Left ventricle myocardium inferior (tissue), 1 donor: ENCODE results near the gene AQP3. TPM values are rescaled to one million over a fixed set of nuclear protein-coding genes. Genes with fewer than 3 reads are reported as not detected.

Experiments
- DNase-seq: peaks from one replicate; pipeline ENCODE4 v3.0.0-alpha.2; 2020
- H3K27ac ChIP-seq: fragments of 200-600 bp; replicated peaks from 2 replicates; pipeline ENCODE4 v1.8.0; 2021
- H3K27me3 ChIP-seq: fragments of 200-600 bp; 2 replicates; pipeline ENCODE4 v1.8.0; 2021; ENCODE audit warnings: low read depth
- H3K36me3 ChIP-seq: fragments of 200-600 bp; 2 replicates; pipeline ENCODE4 v1.8.0; 2021
- H3K4me1 ChIP-seq: fragments of 200-600 bp; 2 replicates; pipeline ENCODE4 v1.8.0; 2021
- H3K4me3 ChIP-seq: fragments of 200-600 bp; 2 replicates; pipeline ENCODE4 v1.8.0; 2021; ENCODE audit warnings: mild to moderate bottlenecking, moderate library complexity
- H3K9me3 ChIP-seq: fragments of 200-600 bp; replicated peaks from 2 replicates; pipeline ENCODE4 v1.8.0; 2021
- CTCF ChIP-seq: fragments of 200-600 bp; IDR thresholded peaks from 2 replicates; pipeline ENCODE4 v1.8.0; 2021; ENCODE audit warnings: antibody characterized with exemption, mild to moderate bottlenecking, borderline replicate concordance
- intact Hi-C: fragments of 100-400 bp; cut with micrococcal nuclease; formaldehyde crosslinking; loops from one replicate; pipeline ENCODE4 v1.11.0; 2022
- total RNA-seq: library from RNA; stranded (reverse); fragmentation: NEBNext Ultra II Directional; extraction: Animal tissue kit (Norgen Biotek cat#: 25700); gene quantifications from one replicate; pipeline ENCODE4 v1.2.1, GENCODE V29; 2021
- donor health status: DM: no; HTN: yes; CAD: no; lungs with severe emphysema.

Gene AQP3
- total RNA-seq, 1 donor from 2014 or later = 13.6 TPM

DNA sequence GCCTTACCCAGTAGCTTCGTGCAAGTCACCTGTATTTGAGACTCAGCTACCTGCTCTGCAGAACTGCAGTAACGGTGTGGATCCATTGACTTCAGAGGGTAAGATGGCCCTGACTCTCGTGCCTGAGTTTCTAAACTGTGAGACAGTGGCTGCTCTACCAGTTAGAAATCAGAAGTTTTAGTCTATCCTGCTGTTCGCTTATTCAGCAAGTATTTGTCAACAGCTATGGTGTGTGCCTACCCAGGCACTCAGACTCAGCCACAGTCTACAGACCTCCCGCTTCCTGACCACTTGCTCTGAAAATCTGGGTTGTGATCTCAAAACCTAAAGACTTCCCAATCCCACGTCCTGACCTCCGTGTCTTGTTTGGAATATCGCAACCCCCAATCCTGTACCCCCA is 13.5 kb downstream of the AQP3 start:
- intact Hi-C loops = no loop called here
- Histone ChIP-seq H3K4me3 (no peak overlapping the region), H3K9me3 (no peaks in the 10 kb centered on the region), H3K4me1 (peaks cover 37% of the 10 kb centered on the region), H3K27ac (no peak overlapping the region), H3K27me3 (peaks cover 23% of the 10 kb centered on the region), H3K36me3 (no peaks in the 10 kb centered on the region)
- TF ChIP-seq CTCF = no peak
- DNase-seq = no peak

DNA sequence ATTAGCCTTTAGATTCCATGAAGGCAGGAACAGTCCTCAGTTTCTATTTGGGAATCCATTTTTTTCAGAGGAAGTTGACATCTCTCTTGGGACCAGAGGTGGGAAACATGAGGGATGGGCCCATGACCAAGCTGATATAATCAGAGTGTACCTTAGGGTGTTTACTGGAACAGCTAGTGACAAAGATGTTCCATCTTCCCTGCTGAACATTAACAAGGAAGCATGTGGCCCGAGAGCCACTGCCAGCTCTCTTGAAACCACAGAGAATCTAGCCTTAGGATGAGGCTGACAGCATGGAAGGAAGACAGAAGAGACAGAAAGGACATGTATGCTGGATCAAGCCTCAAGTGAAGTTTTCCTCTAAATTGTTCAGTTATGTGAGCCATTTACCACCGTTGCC is 16.0 kb downstream of the AQP3 start:
- peak overlapping the region; percentile 36 for H3K27ac ChIP-seq

GRCh38 chr9:33430942-33431341 is 16.5 kb downstream of the AQP3 start:
- intact Hi-C loops = no loop called here
- Histone ChIP-seq H3K4me1 (peaks cover 17% of the 10 kb centered on the region), H3K36me3 (no peaks in the 10 kb centered on the region), H3K27ac (peak overlapping the region; percentile 36), H3K27me3 (peaks cover 12% of the 10 kb centered on the region), H3K9me3 (no peaks in the 10 kb centered on the region), H3K4me3 (no peak overlapping the region)
- no peak for TF ChIP-seq CTCF
- DNase-seq = no peak

More for the DNA sequence above, 16.0 kb downstream of the AQP3 start:
- TF ChIP-seq CTCF = no peak
- intact Hi-C loops = no loop called here
- Histone ChIP-seq H3K4me1 (peaks cover 22% of the 10 kb centered on the region), H3K36me3 (no peaks in the 10 kb centered on the region), H3K4me3 (no peak overlapping the region), H3K27me3 (peaks cover 16% of the 10 kb centered on the region), H3K9me3 (no peaks in the 10 kb centered on the region)
- no peak for DNase-seq

DNA sequence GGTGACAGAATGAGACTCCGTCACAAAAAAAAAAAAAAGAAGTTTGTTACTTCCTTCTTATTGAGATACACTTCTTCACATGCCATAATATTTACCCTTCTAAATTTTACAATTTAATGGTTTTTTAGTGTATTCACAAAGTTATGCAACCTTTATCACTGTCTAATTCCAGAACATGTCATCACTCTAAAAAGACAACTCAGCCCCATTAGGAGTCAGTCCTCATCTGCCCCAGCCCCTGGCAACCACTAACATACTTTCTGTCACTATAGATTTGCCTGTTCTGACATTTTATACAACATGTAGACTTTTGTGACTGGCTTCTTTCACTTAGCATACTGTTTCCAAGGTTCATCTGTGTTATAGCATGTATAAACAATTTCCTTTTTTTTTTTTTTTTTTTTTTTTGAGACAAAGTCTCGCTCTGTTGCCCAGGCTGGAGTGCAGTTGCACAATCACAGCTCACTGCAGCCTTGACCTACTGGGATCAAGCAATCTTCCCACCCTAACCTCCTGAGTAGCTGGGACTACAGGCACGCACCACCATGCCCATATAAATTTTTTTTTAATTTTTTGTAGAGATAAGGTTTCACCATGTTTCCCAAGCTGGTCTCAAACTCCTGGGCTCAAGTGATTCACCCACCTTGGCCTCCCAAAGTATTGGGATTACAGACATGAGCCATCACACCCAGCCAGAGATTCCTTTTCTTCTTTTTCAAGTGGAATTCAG is 18.0 kb downstream of the AQP3 start:
- no peak overlapping the region for H3K27ac ChIP-seq
- DNase-seq = no peak
- no peaks in the 10 kb centered on the region for H3K27me3 ChIP-seq
- no peaks in the 10 kb centered on the region for H3K9me3 ChIP-seq
- intact Hi-C loops = no loop called here
- no peak overlapping the region for H3K4me3 ChIP-seq
- peaks cover 13% of the 10 kb centered on the region for H3K4me1 ChIP-seq
- no peaks in the 10 kb centered on the region for H3K36me3 ChIP-seq
- no peak for TF ChIP-seq CTCF

DNA sequence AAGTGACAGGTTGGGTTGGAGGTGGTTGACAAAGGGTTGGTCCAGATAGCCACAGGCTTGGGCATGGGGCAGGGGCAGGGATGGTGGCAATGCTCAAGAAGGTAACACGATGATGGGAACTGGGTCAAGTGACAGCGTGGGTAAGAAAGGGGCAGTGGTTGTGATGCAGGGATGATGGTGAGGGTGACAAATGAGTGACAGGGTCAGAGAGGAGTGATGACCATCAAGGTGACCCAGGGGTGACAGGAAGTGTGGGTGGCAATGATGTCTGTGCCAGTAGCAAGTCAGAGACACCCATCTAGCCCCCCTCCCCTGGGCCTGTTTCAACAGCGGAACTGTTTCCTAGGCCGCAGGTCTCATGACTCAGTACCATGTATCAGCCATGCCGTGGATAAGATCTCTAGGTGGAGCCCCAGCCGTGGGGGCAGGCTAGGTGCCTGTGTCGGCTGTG is 20.5 kb downstream of the AQP3 start:
- intact Hi-C loops = no loop called here
- H3K36me3 ChIP-seq = no peaks in the 10 kb centered on the region
- DNase-seq = no peak
- no peak overlapping the region for H3K27ac ChIP-seq
- no peak for TF ChIP-seq CTCF
- H3K9me3 ChIP-seq = no peaks in the 10 kb centered on the region
- no peaks in the 10 kb centered on the region for H3K27me3 ChIP-seq
- peaks cover 12% of the 10 kb centered on the region for H3K4me1 ChIP-seq
- H3K4me3 ChIP-seq = no peak overlapping the region
